MM.1S (cell line): ENCODE measurements around the gene DNAJC15.
"Not testable (repeated sequence)": the region's sequence is repeated elsewhere in the genome, so short reads cannot be mapped to it uniquely, and the experiment has no call there.

Source experiments
- EZH2 ChIP-seq: fragments of 300-600 bp; sonication (generic); optimal IDR thresholded peaks from 2 replicates; pipeline ENCODE3; 2017; ENCODE audit warnings: low read depth, mild to moderate bottlenecking, antibody characterized with exemption, low read length, mixed read lengths
- EZH2phosphoT487 ChIP-seq: fragments of 300-600 bp; sonication (generic); IDR thresholded peaks from 2 replicates; pipeline ENCODE4 v1.6.1; 2018; ENCODE audit warnings: antibody characterized with exemption, low read length
- TF ChIP-seq, protein P1 (sequence below): fragments of 300-600 bp; sonication (generic); IDR thresholded peaks from 2 replicates; pipeline ENCODE4 v1.5.1; 2016; ENCODE audit warnings: antibody characterized with exemption, low read length, mixed read lengths

DNA sequence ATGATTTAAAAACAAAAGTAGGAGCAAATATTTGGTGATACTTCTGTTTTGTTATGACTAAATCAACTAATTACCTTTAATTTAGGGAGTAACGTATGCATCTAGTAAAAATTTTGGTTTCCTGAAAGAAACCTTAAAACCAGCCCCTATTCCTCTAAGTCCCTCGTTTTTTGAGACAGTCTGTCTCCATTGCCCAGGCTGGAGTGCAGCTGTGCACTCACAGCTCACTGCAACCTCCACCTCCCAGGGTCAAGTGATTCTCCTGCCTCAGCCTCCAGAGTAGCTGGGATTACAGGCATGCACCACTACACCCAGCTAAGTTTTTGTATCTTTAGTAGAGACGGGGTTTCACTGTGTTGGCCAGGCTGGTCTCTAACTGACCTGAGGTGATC is 52.1 kb downstream of the DNAJC15 start:
- TF ChIP-seq, protein P1, sequence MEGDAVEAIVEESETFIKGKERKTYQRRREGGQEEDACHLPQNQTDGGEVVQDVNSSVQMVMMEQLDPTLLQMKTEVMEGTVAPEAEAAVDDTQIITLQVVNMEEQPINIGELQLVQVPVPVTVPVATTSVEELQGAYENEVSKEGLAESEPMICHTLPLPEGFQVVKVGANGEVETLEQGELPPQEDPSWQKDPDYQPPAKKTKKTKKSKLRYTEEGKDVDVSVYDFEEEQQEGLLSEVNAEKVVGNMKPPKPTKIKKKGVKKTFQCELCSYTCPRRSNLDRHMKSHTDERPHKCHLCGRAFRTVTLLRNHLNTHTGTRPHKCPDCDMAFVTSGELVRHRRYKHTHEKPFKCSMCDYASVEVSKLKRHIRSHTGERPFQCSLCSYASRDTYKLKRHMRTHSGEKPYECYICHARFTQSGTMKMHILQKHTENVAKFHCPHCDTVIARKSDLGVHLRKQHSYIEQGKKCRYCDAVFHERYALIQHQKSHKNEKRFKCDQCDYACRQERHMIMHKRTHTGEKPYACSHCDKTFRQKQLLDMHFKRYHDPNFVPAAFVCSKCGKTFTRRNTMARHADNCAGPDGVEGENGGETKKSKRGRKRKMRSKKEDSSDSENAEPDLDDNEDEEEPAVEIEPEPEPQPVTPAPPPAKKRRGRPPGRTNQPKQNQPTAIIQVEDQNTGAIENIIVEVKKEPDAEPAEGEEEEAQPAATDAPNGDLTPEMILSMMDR, result not testable (repeated sequence)
- TF ChIP-seq EZH2, EZH2phosphoT487: not testable (repeated sequence)
